Fibroblast of villous mesenchyme (primary cell): ENCODE results near the gene AGBL3. TPM values are rescaled to one million over a fixed set of nuclear protein-coding genes. Genes with fewer than 3 reads are reported as not detected.

Experiments
- DNase-seq: peaks from one replicate; pipeline ENCODE4 v3.0.0-alpha.2; 2010; ENCODE audit warnings: low read depth
- H3K4me3 ChIP-seq: 2 replicates; pipeline ENCODE4 v1.5.1; 2011; ENCODE audit warnings: low read depth, mild to moderate bottlenecking, low read length
- total RNA-seq: library from RNA; depleted of rRNA; stranded (reverse); fragments of >200 nt; gene quantifications from 2 replicates; pipeline ENCODE4 v1.2.3, GENCODE V29; 2012
- TF ChIP-seq, protein P1 (sequence below): IDR thresholded peaks from 2 replicates; pipeline ENCODE4 v1.5.1; 2012; ENCODE audit warnings: low read depth, mild to moderate bottlenecking, low read length; ENCODE audit not compliant: insufficient read depth

AGBL3 gene
- total RNA-seq, 1 donor = 1.3 TPM

DNA sequence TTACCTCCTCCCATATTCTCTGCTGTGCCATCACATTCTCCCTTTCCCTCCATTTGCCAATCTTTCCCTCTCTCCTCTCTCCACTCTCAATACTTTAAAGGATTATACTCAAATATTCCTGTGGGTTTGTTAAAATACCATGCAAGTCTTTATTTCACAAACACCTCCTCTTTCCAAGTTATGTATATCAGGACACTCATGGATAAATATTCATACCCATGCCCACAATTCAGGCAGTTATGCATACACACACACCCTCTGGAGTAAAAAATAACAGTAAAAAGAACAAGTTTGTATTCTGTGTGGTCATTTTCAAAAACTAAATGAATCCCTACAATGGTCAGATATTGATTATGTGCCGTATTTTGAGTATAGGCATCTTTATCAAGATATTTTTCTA, 88.2 kb downstream of the AGBL3 start:
- TF ChIP-seq, protein P1, sequence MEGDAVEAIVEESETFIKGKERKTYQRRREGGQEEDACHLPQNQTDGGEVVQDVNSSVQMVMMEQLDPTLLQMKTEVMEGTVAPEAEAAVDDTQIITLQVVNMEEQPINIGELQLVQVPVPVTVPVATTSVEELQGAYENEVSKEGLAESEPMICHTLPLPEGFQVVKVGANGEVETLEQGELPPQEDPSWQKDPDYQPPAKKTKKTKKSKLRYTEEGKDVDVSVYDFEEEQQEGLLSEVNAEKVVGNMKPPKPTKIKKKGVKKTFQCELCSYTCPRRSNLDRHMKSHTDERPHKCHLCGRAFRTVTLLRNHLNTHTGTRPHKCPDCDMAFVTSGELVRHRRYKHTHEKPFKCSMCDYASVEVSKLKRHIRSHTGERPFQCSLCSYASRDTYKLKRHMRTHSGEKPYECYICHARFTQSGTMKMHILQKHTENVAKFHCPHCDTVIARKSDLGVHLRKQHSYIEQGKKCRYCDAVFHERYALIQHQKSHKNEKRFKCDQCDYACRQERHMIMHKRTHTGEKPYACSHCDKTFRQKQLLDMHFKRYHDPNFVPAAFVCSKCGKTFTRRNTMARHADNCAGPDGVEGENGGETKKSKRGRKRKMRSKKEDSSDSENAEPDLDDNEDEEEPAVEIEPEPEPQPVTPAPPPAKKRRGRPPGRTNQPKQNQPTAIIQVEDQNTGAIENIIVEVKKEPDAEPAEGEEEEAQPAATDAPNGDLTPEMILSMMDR = no peak
- no peak overlapping the region for H3K4me3 ChIP-seq
- DNase-seq = no peak

DNA sequence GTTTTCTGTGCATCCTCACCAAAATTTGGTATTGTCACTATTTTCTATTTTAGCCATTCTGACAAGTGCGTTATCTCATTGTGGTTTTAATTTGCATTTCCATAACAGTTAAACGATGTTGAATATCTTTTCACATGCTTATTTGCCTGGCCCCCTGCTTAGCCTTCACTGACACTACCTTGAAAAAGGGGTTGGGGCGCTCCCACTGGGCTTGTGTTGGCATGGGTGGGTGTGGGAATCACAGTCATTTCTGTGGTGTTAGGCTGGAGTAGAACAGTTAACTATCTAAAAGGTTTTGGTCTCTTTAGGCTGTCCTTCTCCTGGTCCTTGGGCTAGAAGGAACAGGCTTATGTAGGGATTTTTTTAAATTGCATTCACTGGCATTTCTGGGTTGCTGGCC, 89.4 kb downstream of the AGBL3 start:
- DNase-seq = no peak
- TF ChIP-seq, protein P1 = no peak
- H3K4me3 ChIP-seq = no peak overlapping the region

DNA sequence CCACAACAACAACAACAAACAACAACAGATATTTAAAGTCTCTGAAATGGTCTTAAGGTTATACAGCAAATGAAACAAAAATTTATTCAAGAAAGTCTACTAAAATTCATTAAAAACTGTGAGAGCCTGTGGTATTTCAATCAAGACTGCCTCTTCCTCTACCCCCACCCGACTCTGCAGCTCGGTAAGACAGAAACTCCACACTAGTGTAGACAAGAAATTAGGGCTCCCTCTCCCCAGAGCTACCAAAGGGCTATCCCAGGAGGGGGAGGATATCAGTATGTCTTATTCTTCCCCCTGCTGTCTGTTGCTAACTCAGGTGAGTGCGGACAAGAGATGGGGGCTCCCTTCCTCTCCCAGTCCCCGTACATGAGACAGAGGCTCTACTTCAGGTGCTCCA, 90.6 kb downstream of the AGBL3 start:
- no peak for DNase-seq
- no peak overlapping the region for H3K4me3 ChIP-seq
- TF ChIP-seq, protein P1 = no peak

DNA sequence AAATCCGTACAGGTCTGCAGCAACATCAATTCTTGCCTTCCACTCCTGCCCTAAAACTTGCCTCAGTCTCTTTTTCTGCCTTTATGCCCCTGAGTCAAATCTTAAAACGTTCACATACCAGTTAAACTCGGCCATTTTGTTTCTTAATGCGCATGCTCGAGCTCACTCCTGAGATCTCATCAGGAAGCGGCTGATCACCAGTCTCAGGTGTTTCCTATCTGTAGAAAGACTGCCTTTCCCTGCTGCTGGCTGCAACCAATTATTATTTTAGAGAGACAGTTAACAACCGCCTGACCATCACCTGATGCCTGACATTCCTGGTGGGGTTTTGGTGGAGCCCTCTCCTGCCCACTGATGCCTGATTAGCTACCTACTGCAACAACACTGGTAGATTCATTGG, 91.3 kb downstream of the AGBL3 start:
- TF ChIP-seq, protein P1 = no peak
- no peak overlapping the region for H3K4me3 ChIP-seq
- DNase-seq = no peak

DNA sequence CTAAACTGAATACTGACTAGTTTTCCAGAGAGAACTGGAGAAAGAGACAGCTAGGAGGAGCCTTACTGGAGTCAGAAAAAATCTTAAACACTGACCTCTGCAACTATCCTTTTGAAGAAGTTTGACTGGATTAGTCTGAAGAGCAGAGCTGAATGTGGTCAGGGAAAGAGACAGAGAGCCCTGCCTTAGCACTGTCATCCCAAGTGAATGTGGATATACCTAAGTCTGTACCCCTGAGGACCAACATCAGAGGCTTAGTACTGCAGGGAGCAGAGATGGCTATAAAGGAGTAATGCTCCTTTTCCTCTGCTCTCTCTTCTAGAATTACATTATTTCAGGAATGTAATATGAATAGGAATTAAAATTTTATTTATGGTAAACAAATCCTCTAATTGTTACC, 91.7 kb downstream of the AGBL3 start:
- TF ChIP-seq, protein P1 = no peak
- no peak overlapping the region for H3K4me3 ChIP-seq
- DNase-seq = no peak

DNA sequence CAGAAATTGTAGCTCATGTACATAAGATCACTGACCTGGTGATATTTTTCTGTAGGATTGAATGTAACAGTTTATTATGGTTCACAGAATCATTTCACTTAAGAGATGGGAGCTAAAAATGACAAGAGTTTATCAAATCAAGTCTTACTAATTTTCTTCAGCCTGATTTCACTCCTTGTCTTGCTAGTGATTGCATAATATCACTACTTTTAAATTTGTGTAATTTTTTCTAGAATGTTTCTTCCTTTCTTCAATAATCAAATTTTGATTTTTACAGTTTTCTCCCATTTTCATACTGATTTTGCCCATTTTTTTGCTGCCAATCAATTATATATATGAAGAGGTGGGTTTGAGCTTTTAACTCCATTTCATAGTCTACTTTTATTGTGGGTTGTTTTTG, 92.8 kb downstream of the AGBL3 start:
- TF ChIP-seq, protein P1 = no peak
- no peak overlapping the region for H3K4me3 ChIP-seq
- no peak for DNase-seq

DNA sequence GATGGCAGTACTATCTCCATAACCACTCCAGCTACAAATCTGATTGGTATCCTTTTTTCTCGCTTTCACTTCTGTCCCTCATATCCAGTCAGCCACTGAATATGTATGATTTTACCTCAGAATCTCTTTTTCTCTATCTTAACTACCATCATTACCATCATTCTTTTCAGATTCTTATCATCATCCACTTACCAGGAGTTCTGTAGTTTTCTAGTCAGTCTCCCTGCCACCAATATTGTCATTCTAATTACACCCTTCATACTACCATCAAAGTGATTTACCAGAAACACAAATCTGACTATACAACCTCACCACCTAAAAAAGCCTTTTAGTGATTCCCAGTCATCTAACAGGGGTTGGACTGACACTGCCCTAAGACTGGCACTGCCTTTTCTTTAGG, 96.7 kb downstream of the AGBL3 start:
- no peak for DNase-seq
- TF ChIP-seq, protein P1 = no peak
- no peak overlapping the region for H3K4me3 ChIP-seq
